ENCODE results near the gene ZBED5.

Gene ZBED5

GRCh38 chr11:10855295-10855694 lies 2.6 kb downstream of the ZBED5 start:
- no peak overlapping the region for H3K4me3 ChIP-seq (replicated peaks; ENCODE audit: insufficient read depth, low read length)
- H3K27ac ChIP-seq (replicated peaks): no peak overlapping the region
- TF ChIP-seq GABPA (IDR thresholded peaks at IDR 0.05; ENCODE audit: low read depth): no peak
- TF ChIP-seq REST (IDR thresholded peaks at IDR 0.05; ENCODE audit: insufficient replicate concordance, low read depth): no peak
- TF ChIP-seq SPI1 (IDR thresholded peaks at IDR 0.05; ENCODE audit: borderline replicate concordance, low read depth): no peak
- no peak for TF ChIP-seq CTCF (IDR thresholded peaks at IDR 0.05; ENCODE audit: insufficient read depth, low read length)
- TF ChIP-seq POLR2AphosphoS5 (IDR thresholded peaks at IDR 0.05; ENCODE audit: low read depth): no peak
- H3K27me3 ChIP-seq (ENCODE audit: insufficient read depth, poor library complexity, severe bottlenecking): no peaks in the 10 kb centered on the region
- no peak for DNase-seq (ENCODE audit: low read depth in 1 of 2, low spot score in 1 of 2)

- TF ChIP-seq REST (IDR thresholded peaks at IDR 0.05; ENCODE audit: insufficient replicate concordance, low read depth) (no peak), CTCF (IDR thresholded peaks at IDR 0.05; ENCODE audit: insufficient read depth, low read length) (no peak), GABPA (IDR thresholded peaks at IDR 0.05; ENCODE audit: low read depth) (no peak), POLR2AphosphoS5 (IDR thresholded peaks at IDR 0.05; ENCODE audit: low read depth) (no peak), SPI1 (IDR thresholded peaks at IDR 0.05; ENCODE audit: borderline replicate concordance, low read depth) (no peak)
- Histone ChIP-seq H3K4me3 (replicated peaks; ENCODE audit: insufficient read depth, low read length) (no peak overlapping the region), H3K27ac (replicated peaks) (no peak overlapping the region), H3K27me3 (ENCODE audit: insufficient read depth, poor library complexity, severe bottlenecking) (no peaks in the 10 kb centered on the region)
- DNase-seq (ENCODE audit: low read depth in 1 of 2, low spot score in 1 of 2): no peak
Observed at GRCh38 chr11:10847960-10848860, 9.6 kb downstream of the ZBED5 start.

- no peak overlapping the region for H3K27ac ChIP-seq (replicated peaks)
Observed at GRCh38 chr11:10846660-10847059, 11.2 kb downstream of the ZBED5 start.

More at GRCh38 chr11:10846660-10847059, 11.2 kb downstream of the ZBED5 start:
- no peak for DNase-seq (ENCODE audit: low read depth in 1 of 2, low spot score in 1 of 2)
- Histone ChIP-seq H3K4me3 (replicated peaks; ENCODE audit: insufficient read depth, low read length) (no peak overlapping the region), H3K27me3 (ENCODE audit: insufficient read depth, poor library complexity, severe bottlenecking) (no peaks in the 10 kb centered on the region)
- no peak for TF ChIP-seq POLR2AphosphoS5 (IDR thresholded peaks at IDR 0.05; ENCODE audit: low read depth)
- TF ChIP-seq CTCF (IDR thresholded peaks at IDR 0.05; ENCODE audit: insufficient read depth, low read length): no peak
- no peak for TF ChIP-seq REST (IDR thresholded peaks at IDR 0.05; ENCODE audit: insufficient replicate concordance, low read depth)
- no peak for TF ChIP-seq GABPA (IDR thresholded peaks at IDR 0.05; ENCODE audit: low read depth)
- no peak for TF ChIP-seq SPI1 (IDR thresholded peaks at IDR 0.05; ENCODE audit: borderline replicate concordance, low read depth)
